ENCODE measurements around the gene KCNA10.

- TF ChIP-seq POLR2AphosphoS5 (IDR thresholded peaks at IDR 0.05; ENCODE audit: low read depth, low read length), result no peak
- TF ChIP-seq REST (IDR thresholded peaks at IDR 0.05; ENCODE audit: insufficient read depth in 1 of 2, low read depth in 2 of 2, low read length in 2 of 2), result no peak
Measured at GRCh38 chr1:110484801-110485200, 34.2 kb downstream of the KCNA10 start.

Data from PFSK-1 (cell line).